HEK293 (cell line): ENCODE measurements around the gene DISP3.

Source experiments
- CTCF ChIA-PET: fragments of 350-600 bp; formaldehyde crosslinking; extraction: SDS; loops from one replicate; lab custom pipeline; 2021; ENCODE audit warnings: antibody characterized with exemption; lab: Yijun Ruan, JAX
- POLR2A ChIA-PET: fragments of 300-600 bp; formaldehyde crosslinking; extraction: SDS; loops from one replicate; lab custom pipeline; 2020; ENCODE audit warnings: antibody characterized with exemption, inconsistent platforms; lab: Yijun Ruan, JAX
- H3K27ac ChIP-seq: fragments of 200-500 bp; sonication (Bioruptor generic); 2 replicates; pipeline ENCODE4 v1.5.1; 2014; ENCODE audit warnings: low read depth, low read length, control low read depth, inconsistent platforms; ENCODE audit errors: extremely low read depth
- H3K36me3 ChIP-seq, 2 experiments: fragments of 200-500 bp in 1 of 2; sonication (Bioruptor generic) in 1 of 2; 1 replicate in 1 of 2; 2 replicates in 1 of 2; pipeline ENCODE4 v1.5.1; 2014 to 2017; ENCODE audit warnings: inconsistent platforms in 2 of 2, low read length in 2 of 2; ENCODE audit not compliant: control insufficient read depth in 2 of 2, insufficient read depth in 1 of 2
- H3K4me1 ChIP-seq: fragments of 200-500 bp; sonication (Bioruptor generic); 2 replicates; pipeline ENCODE4 v1.5.1; 2014; ENCODE audit warnings: mild to moderate bottlenecking, low read length, inconsistent platforms; ENCODE audit not compliant: control insufficient read depth, insufficient read depth
- H3K4me3 ChIP-seq: 2 replicates; pipeline ENCODE4 v1.5.1; 2011; ENCODE audit warnings: low read depth, mild to moderate bottlenecking, control low read depth, low read length, moderate library complexity
- H3K9me3 ChIP-seq: fragments of 200-500 bp; sonication (Bioruptor generic); 2 replicates; pipeline ENCODE4 v1.5.1; 2014; ENCODE audit warnings: low read depth, low read length, inconsistent platforms; ENCODE audit not compliant: control insufficient read depth, insufficient read depth
- BCL11A ChIP-seq: fragments of 450-650 bp; formaldehyde crosslinking; IDR thresholded peaks from 2 replicates; pipeline ENCODE4 v1.5.1; 2016; ENCODE audit warnings: low read depth, missing biosample characterization, missing genetic modification characterization
- ELK4 ChIP-seq: IDR thresholded peaks from 2 replicates; pipeline ENCODE4 v1.6.1; 2011; ENCODE audit warnings: mild to moderate bottlenecking, low read depth, low read length, borderline replicate concordance
- KLF17 ChIP-seq: fragments of 450-650 bp; formaldehyde crosslinking; IDR thresholded peaks from 2 replicates; pipeline ENCODE4 v1.5.1; 2016; ENCODE audit warnings: missing biosample characterization, missing genetic modification characterization
- MYNN ChIP-seq: fragments of 450-650 bp; formaldehyde crosslinking; IDR thresholded peaks from 2 replicates; pipeline ENCODE4 v1.5.1; 2016; ENCODE audit warnings: missing biosample characterization, missing genetic modification characterization, borderline replicate concordance
- WT1 ChIP-seq: fragments of 450-650 bp; formaldehyde crosslinking; IDR thresholded peaks from 2 replicates; pipeline ENCODE4 v1.5.1; 2016; ENCODE audit warnings: missing biosample characterization, missing genetic modification characterization
- YY2 ChIP-seq: fragments of 450-650 bp; formaldehyde crosslinking; IDR thresholded peaks from 2 replicates; pipeline ENCODE4 v1.5.1; 2016; ENCODE audit warnings: missing biosample characterization, missing genetic modification characterization
- ZIC2 ChIP-seq: fragments of 450-650 bp; formaldehyde crosslinking; IDR thresholded peaks from 2 replicates; pipeline ENCODE4 v1.5.1; 2016; ENCODE audit warnings: missing biosample characterization, missing genetic modification characterization
- ZNF138 ChIP-seq: fragments of 450-650 bp; formaldehyde crosslinking; IDR thresholded peaks from 2 replicates; pipeline ENCODE4 v1.5.1; 2016; ENCODE audit warnings: missing biosample characterization, missing genetic modification characterization, borderline replicate concordance
- ZNF211 ChIP-seq: fragments of 450-650 bp; formaldehyde crosslinking; IDR thresholded peaks from 2 replicates; pipeline ENCODE4 v1.5.1; 2016; ENCODE audit warnings: low read depth, missing biosample characterization, missing genetic modification characterization
- ZNF280C ChIP-seq: fragments of 450-650 bp; formaldehyde crosslinking; IDR thresholded peaks from 2 replicates; pipeline ENCODE4 v1.5.1; 2016; ENCODE audit warnings: missing biosample characterization, missing genetic modification characterization
- ZNF768 ChIP-seq: fragments of 450-650 bp; formaldehyde crosslinking; IDR thresholded peaks from 2 replicates; pipeline ENCODE4 v1.5.1; 2018; ENCODE audit warnings: missing biosample characterization, mild to moderate bottlenecking, missing genetic modification characterization
- ZNF791 ChIP-seq: fragments of 450-650 bp; formaldehyde crosslinking; IDR thresholded peaks from 2 replicates; pipeline ENCODE4 v1.5.1; 2016; ENCODE audit warnings: missing biosample characterization, missing genetic modification characterization
- ZNF792 ChIP-seq: fragments of 450-650 bp; formaldehyde crosslinking; IDR thresholded peaks from 2 replicates; pipeline ENCODE4 v1.5.1; 2016; ENCODE audit warnings: missing biosample characterization, missing genetic modification characterization
- ZNF837 ChIP-seq: fragments of 450-650 bp; formaldehyde crosslinking; IDR thresholded peaks from 2 replicates; pipeline ENCODE4 v1.5.1; 2016; ENCODE audit warnings: missing biosample characterization, missing genetic modification characterization
- ZXDB ChIP-seq: fragments of 450-650 bp; formaldehyde crosslinking; IDR thresholded peaks from 2 replicates; pipeline ENCODE4 v1.5.1; 2016; ENCODE audit warnings: missing biosample characterization, missing genetic modification characterization
- TF ChIP-seq, protein P1 (sequence below): fragments of 450-650 bp; formaldehyde crosslinking; IDR thresholded peaks from 2 replicates; pipeline ENCODE4 v1.5.1; 2016; ENCODE audit warnings: missing biosample characterization, missing genetic modification characterization
- TF ChIP-seq, protein P2 (sequence below): fragments of 450-650 bp; formaldehyde crosslinking; IDR thresholded peaks from 2 replicates; pipeline ENCODE4 v1.5.1; 2016; ENCODE audit warnings: missing biosample characterization, missing genetic modification characterization
- TF ChIP-seq, protein P3 (sequence below): fragments of 450-650 bp; formaldehyde crosslinking; IDR thresholded peaks from 2 replicates; pipeline ENCODE4 v1.5.1; 2016; ENCODE audit warnings: missing biosample characterization, missing genetic modification characterization

The DISP3 gene

DNA sequence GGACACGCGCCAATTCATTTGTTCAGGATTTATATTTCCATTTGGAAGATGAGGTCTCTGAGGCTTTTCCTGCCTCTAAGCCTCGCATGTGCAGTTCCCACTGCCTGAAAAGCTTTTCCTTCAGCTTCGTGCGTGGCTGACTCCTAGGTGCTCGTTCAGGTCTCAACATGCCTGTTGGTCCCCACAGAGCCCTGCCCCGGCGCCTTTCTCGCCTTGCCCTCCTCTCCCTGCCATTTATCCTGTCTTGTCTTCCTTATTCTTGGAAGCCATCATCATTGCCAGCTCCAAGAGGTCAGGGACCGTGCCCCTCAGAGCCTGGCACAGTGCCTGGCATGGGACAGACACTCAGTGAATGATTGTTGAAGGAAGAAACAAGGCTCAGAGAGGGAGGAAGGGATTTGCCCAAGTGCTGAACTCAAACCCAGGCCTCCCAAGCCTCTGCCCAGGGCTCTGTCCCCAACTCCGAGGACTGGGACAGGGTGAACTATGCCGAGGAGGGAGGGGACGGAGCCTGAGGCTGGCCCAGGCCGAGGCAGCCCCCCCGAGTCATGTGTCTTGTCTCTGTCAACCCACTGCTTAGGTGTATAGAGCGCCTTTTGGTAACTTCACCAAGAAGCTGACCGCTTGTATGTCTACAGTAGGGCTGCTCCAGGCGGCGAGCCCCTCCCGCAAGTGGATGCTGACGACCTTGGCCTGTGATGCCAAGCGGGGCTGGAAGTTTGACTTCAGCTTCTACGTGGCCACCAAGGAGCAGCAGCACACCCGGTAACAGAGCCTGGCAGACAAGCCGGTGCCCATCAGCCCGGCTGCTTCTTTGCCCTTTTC is 47.3 kb downstream of the DISP3 start:
- no peaks in the 10 kb centered on the region for H3K36me3 ChIP-seq
- H3K9me3 ChIP-seq: no peaks in the 10 kb centered on the region
- ChIA-PET POLR2A (no interaction called here), CTCF (interaction anchor here (0.7 to 1.2 kb wide), 2 partner anchors 98 to 254 kb away, joined by 3 to 4 read pairs; no protein-coding TSS in a partner anchor)
- TF ChIP-seq ZNF791 (tag by site-specific recombination): no peak
- no peak for TF ChIP-seq MYNN (tag by site-specific recombination)
- TF ChIP-seq ZIC2 (tag by site-specific recombination): no peak
- TF ChIP-seq WT1: no peak
- TF ChIP-seq ZNF211 (tag by site-specific recombination): no peak
- TF ChIP-seq ZNF280C (tag by site-specific recombination): no peak
- TF ChIP-seq, protein P1, sequence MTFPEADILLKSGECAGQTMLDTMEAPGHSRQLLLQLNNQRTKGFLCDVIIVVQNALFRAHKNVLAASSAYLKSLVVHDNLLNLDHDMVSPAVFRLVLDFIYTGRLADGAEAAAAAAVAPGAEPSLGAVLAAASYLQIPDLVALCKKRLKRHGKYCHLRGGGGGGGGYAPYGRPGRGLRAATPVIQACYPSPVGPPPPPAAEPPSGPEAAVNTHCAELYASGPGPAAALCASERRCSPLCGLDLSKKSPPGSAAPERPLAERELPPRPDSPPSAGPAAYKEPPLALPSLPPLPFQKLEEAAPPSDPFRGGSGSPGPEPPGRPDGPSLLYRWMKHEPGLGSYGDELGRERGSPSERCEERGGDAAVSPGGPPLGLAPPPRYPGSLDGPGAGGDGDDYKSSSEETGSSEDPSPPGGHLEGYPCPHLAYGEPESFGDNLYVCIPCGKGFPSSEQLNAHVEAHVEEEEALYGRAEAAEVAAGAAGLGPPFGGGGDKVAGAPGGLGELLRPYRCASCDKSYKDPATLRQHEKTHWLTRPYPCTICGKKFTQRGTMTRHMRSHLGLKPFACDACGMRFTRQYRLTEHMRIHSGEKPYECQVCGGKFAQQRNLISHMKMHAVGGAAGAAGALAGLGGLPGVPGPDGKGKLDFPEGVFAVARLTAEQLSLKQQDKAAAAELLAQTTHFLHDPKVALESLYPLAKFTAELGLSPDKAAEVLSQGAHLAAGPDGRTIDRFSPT (tag by site-specific recombination): no peak
- TF ChIP-seq KLF17 (tag by site-specific recombination): no peak
- no peak for TF ChIP-seq ZNF837 (tag by site-specific recombination)
- no peak for TF ChIP-seq ZXDB
- TF ChIP-seq ZNF792 (tag by site-specific recombination): no peak
- no peak for TF ChIP-seq BCL11A (tag by site-specific recombination)
- TF ChIP-seq YY2 (tag by site-specific recombination): no peak
- TF ChIP-seq ZNF138 (tag by site-specific recombination): no peak
- TF ChIP-seq ELK4: no peak
- no peak for TF ChIP-seq ZNF768 (tag by site-specific recombination)
- TF ChIP-seq, protein P2, sequence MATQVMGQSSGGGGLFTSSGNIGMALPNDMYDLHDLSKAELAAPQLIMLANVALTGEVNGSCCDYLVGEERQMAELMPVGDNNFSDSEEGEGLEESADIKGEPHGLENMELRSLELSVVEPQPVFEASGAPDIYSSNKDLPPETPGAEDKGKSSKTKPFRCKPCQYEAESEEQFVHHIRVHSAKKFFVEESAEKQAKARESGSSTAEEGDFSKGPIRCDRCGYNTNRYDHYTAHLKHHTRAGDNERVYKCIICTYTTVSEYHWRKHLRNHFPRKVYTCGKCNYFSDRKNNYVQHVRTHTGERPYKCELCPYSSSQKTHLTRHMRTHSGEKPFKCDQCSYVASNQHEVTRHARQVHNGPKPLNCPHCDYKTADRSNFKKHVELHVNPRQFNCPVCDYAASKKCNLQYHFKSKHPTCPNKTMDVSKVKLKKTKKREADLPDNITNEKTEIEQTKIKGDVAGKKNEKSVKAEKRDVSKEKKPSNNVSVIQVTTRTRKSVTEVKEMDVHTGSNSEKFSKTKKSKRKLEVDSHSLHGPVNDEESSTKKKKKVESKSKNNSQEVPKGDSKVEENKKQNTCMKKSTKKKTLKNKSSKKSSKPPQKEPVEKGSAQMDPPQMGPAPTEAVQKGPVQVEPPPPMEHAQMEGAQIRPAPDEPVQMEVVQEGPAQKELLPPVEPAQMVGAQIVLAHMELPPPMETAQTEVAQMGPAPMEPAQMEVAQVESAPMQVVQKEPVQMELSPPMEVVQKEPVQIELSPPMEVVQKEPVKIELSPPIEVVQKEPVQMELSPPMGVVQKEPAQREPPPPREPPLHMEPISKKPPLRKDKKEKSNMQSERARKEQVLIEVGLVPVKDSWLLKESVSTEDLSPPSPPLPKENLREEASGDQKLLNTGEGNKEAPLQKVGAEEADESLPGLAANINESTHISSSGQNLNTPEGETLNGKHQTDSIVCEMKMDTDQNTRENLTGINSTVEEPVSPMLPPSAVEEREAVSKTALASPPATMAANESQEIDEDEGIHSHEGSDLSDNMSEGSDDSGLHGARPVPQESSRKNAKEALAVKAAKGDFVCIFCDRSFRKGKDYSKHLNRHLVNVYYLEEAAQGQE (tag by site-specific recombination): no peak
- TF ChIP-seq, protein P3, sequence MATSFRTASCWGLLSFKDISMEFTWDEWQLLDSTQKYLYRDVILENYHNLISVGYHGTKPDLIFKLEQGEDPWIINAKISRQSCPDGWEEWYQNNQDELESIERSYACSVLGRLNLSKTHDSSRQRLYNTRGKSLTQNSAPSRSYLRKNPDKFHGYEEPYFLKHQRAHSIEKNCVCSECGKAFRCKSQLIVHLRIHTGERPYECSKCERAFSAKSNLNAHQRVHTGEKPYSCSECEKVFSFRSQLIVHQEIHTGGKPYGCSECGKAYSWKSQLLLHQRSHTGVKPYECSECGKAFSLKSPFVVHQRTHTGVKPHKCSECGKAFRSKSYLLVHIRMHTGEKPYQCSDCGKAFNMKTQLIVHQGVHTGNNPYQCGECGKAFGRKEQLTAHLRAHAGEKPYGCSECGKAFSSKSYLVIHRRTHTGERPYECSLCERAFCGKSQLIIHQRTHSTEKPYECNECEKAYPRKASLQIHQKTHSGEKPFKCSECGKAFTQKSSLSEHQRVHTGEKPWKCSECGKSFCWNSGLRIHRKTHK: no peak
- H3K4me3 ChIP-seq: no peak overlapping the region
- H3K4me1 ChIP-seq: no peaks in the 10 kb centered on the region
- no peak overlapping the region for H3K27ac ChIP-seq
